Vagina (tissue), 2 donors: ENCODE results near the gene MBL2. TPM values are rescaled to one million over a fixed set of nuclear protein-coding genes. Genes with fewer than 3 reads are reported as not detected.

Experiments
- DNase-seq, 2 donors: peaks; one replicate each; pipeline ENCODE4 v3.0.0-alpha.2; 2017; ENCODE audit errors: extremely low spot score in 2 of 2
- H3K27ac ChIP-seq: fragments of 200-600 bp; sonication (generic); one replicate; pipeline ENCODE4 v1.5.1; 2019
- H3K27me3 ChIP-seq: fragments of 200-600 bp; sonication (generic); one replicate; pipeline ENCODE4 v1.5.1; 2019
- H3K36me3 ChIP-seq, 2 donors: fragments of 200-600 bp; sonication (generic); one replicate each; pipeline ENCODE4 v1.5.1; 2017 to 2019
- H3K4me1 ChIP-seq: fragments of 200-600 bp; sonication (generic); one replicate; pipeline ENCODE4 v1.5.1; 2019
- H3K4me3 ChIP-seq, 2 donors: fragments of 200-600 bp; sonication (generic); 1 replicate in 1 of 2; 2 replicates in 1 of 2; pipeline ENCODE4 v1.5.1; 2016 to 2019
- H3K9me3 ChIP-seq: fragments of 200-600 bp; sonication (generic); one replicate; pipeline ENCODE4 v1.5.1; 2019
- POLR2A ChIP-seq, 2 donors: fragments of 450-650 bp; IDR thresholded peaks; one replicate each; pipeline ENCODE4 v1.6.1; 2017; ENCODE audit warnings: antibody characterized with exemption in 2 of 2, mild to moderate bottlenecking in 2 of 2, moderate library complexity in 2 of 2
- POLR2AphosphoS5 ChIP-seq, 2 donors: sonication (generic); formaldehyde crosslinking; IDR thresholded peaks; one replicate each; pipeline ENCODE4 v1.9.0; 2017; ENCODE audit warnings: antibody characterized with exemption in 2 of 2, mild to moderate bottlenecking in 2 of 2, low read depth in 1 of 2; ENCODE audit not compliant: insufficient read depth in 1 of 2
- intact Hi-C: fragments of 100-400 bp; cut with DNase I; formaldehyde crosslinking; loops from one replicate; pipeline ENCODE4 v1.15.1; 2023
- total RNA-seq: library from RNA; depleted of rRNA; stranded (reverse); fragments of >200 nt; gene quantifications from one replicate; pipeline ENCODE4 v1.2.3, GENCODE V29; 2016
- TF ChIP-seq, protein P1 (sequence below), 3 experiments: fragments of 450-650 bp in 2 of 3; fragments of 200-600 bp in 1 of 3; sonication (generic) in 1 of 3; IDR thresholded peaks; one replicate each; pipeline ENCODE4 v1.5.1; 2017 to 2019; ENCODE audit warnings: antibody characterized with exemption in 3 of 3, mild to moderate bottlenecking in 2 of 3, moderate library complexity in 2 of 3

Gene MBL2
- total RNA-seq, 1 donor from 2014 or later = not detected

DNA sequence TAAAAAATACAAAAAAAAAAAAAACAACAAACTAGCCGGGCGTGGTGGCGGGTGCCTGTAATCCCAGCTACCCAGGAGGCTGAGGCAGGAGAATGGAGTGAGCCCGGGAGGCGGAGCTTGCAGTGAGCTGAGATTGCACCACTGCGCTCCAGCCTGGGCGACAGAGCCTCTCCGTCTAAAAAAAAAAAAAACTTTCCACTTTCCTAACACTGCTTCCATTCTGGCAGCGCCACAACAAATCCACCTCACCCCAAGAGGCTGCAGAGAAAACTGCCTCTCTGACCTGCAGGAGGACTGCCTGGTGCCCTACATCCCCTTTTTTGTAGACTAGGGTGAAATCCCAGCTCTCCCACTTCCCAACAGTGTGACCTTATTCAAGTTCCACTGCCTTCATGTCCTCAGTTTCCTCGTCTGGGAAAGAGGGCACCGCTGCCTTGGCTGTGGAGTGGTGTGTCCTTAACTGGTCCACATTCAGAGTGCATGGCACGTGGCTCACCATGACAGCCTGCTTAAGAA lies 2.6 kb upstream of the MBL2 start:
- H3K9me3 ChIP-seq = no peaks in the 10 kb centered on the region
- intact Hi-C loops = no loop called here
- no peaks in the 10 kb centered on the region for H3K4me1 ChIP-seq
- no peaks in the 10 kb centered on the region for H3K36me3 ChIP-seq
- H3K4me3 ChIP-seq = no peak overlapping the region
- H3K27ac ChIP-seq = no peak overlapping the region
- DNase-seq = no peak
- no peaks in the 10 kb centered on the region for H3K27me3 ChIP-seq
- TF ChIP-seq, protein P1, sequence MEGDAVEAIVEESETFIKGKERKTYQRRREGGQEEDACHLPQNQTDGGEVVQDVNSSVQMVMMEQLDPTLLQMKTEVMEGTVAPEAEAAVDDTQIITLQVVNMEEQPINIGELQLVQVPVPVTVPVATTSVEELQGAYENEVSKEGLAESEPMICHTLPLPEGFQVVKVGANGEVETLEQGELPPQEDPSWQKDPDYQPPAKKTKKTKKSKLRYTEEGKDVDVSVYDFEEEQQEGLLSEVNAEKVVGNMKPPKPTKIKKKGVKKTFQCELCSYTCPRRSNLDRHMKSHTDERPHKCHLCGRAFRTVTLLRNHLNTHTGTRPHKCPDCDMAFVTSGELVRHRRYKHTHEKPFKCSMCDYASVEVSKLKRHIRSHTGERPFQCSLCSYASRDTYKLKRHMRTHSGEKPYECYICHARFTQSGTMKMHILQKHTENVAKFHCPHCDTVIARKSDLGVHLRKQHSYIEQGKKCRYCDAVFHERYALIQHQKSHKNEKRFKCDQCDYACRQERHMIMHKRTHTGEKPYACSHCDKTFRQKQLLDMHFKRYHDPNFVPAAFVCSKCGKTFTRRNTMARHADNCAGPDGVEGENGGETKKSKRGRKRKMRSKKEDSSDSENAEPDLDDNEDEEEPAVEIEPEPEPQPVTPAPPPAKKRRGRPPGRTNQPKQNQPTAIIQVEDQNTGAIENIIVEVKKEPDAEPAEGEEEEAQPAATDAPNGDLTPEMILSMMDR (IDR thresholded peaks at IDR 0.05) = no peak
- TF ChIP-seq POLR2A (IDR thresholded peaks at IDR 0.05) = no peak
- no peak for TF ChIP-seq POLR2AphosphoS5 (IDR thresholded peaks at IDR 0.05; ENCODE audit: insufficient read depth in 1 of 2, low read depth in 1 of 2)

DNA sequence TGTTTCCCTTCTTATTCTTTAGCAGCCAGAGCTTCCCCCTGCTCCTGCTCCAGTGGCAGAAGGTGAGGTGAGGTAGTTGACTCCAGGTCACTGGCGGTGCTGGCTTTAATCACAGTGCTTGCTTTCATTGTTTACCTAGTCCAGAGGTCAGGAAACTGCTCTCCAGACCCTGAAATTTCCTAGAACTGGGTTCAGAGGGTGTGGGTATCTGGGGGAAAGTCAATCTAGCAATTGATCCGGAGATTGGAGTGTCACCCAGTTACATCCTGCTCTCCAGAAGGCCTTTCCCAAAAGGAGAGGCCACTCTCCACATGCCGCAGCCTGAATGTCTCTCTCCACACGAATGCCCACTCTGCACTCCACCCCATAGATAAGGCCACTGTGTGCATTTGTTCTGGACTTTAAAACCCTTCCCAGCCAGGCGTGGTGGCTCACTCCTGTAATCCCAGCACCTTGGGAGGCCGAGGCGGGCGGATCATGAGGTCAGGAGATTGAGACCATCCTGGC lies 2.1 kb upstream of the MBL2 start:
- intact Hi-C loops = no loop called here
- DNase-seq = no peak
- Histone ChIP-seq H3K27ac (no peak overlapping the region), H3K9me3 (no peaks in the 10 kb centered on the region), H3K4me1 (no peaks in the 10 kb centered on the region), H3K36me3 (no peaks in the 10 kb centered on the region), H3K4me3 (no peak overlapping the region), H3K27me3 (no peaks in the 10 kb centered on the region)
- TF ChIP-seq POLR2AphosphoS5 (IDR thresholded peaks at IDR 0.05; ENCODE audit: insufficient read depth in 1 of 2, low read depth in 1 of 2) = no peak
- no peak for TF ChIP-seq POLR2A (IDR thresholded peaks at IDR 0.05)
- TF ChIP-seq, protein P1 (IDR thresholded peaks at IDR 0.05) = no peak

DNA sequence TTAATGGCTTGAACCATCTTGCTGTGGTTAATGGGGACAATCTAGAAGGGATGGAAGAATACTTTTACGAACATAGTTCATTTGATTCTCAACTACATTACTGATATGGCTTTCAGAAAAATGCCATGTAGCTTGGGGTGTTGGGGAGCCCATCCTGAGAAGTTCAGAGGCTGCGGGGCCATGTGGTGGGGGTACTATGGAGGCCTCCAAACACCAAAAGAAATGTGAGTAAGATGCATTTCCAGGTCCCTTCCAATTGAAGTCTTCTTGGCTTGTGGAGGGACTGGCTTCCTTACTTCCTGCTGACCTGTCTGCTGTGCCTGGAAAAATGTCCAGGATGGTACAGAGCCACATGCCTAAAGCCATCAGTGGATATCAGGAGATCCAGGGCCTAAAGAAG lies 1.6 kb upstream of the MBL2 start:
- Histone ChIP-seq H3K9me3 (no peaks in the 10 kb centered on the region), H3K27ac (no peak overlapping the region), H3K4me1 (no peaks in the 10 kb centered on the region), H3K27me3 (no peaks in the 10 kb centered on the region), H3K36me3 (no peaks in the 10 kb centered on the region), H3K4me3 (no peak overlapping the region)
- TF ChIP-seq POLR2AphosphoS5 (IDR thresholded peaks at IDR 0.05; ENCODE audit: insufficient read depth in 1 of 2, low read depth in 1 of 2) (no peak), POLR2A (IDR thresholded peaks at IDR 0.05) (no peak)
- TF ChIP-seq, protein P1 (IDR thresholded peaks at IDR 0.05) = no peak
- intact Hi-C loops = no loop called here
- DNase-seq = no peak

DNA sequence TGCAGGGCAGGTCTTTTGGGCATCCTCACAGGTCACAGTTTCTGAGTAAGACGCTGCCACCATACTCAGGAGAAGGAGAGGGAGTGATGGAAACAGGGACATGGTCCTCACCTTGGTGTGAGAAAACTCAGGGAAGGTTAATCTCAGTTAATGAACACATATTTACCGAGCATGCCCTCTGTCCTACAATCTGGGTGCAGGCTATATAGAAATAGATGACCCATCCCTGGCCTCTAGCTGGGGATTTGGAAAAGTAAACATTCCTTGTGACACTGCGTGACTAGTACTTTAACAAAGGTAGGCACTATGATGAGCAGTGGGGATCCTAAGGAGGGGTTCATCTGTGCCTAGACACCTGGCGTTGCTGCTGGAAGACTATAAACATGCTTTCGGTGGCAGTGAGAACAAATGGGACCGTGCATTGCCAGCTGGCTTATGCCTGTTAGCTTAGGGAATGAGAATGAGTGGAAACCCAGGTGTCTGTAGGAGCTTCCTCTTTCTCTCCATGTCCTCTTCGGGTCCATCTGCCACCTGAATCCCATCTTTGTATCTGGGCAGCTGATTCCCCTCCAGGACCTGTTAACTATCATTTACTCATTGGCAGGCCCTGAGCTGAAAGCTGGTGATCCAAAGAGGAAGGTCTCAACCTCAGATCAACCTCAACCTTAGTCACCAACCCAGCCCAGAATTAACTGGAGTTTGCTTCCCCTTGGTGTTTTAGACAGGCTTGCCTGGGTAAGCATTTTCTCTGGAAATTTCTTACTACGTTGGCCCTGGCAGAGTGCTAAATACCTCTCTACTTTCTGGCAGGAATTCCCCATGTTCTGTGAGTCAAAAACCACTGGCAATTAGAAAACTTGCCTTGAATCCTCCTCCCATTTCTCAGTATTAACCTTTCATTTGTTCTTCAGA lies 794 bp downstream of the MBL2 start:
- TF ChIP-seq POLR2A (IDR thresholded peaks at IDR 0.05) = no peak
- TF ChIP-seq, protein P1 (IDR thresholded peaks at IDR 0.05) = no peak
- no peaks in the 10 kb centered on the region for H3K27me3 ChIP-seq
- H3K27ac ChIP-seq = no peak overlapping the region
- H3K4me3 ChIP-seq = no peak overlapping the region
- H3K9me3 ChIP-seq = no peaks in the 10 kb centered on the region
- no peak for DNase-seq
- no peaks in the 10 kb centered on the region for H3K4me1 ChIP-seq
- no peaks in the 10 kb centered on the region for H3K36me3 ChIP-seq
- intact Hi-C loops = no loop called here

DNA sequence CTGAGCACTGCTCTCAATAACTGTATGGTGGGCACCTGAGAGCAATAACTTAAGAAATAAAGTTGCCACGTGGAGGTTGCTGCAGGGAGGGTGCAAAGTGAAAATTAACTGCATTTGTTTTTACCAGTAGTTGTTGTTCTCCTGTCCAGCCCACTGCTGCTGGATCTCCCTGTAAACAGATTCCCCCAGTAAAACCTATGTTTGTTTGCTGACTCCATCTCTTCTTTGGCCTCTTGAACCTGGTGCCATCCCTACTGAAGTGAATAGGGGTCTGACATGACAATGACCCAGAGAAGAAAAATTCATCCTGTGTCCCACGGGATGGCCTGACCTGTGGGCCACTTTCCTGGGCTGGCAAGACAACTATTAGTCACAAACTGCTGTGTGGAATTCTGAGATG lies 1.7 kb downstream of the MBL2 start:
- Histone ChIP-seq H3K9me3 (no peaks in the 10 kb centered on the region), H3K27me3 (no peaks in the 10 kb centered on the region), H3K4me1 (no peaks in the 10 kb centered on the region), H3K36me3 (no peaks in the 10 kb centered on the region), H3K4me3 (no peak overlapping the region), H3K27ac (no peak overlapping the region)
- DNase-seq = no peak
- intact Hi-C loops = no loop called here
- TF ChIP-seq POLR2A (IDR thresholded peaks at IDR 0.05) = no peak
- TF ChIP-seq, protein P1 (IDR thresholded peaks at IDR 0.05) = no peak
- no peak for TF ChIP-seq POLR2AphosphoS5 (IDR thresholded peaks at IDR 0.05; ENCODE audit: insufficient read depth in 1 of 2, low read depth in 1 of 2)
